Measurements from ENCODE around the gene TYRP1.

DNA sequence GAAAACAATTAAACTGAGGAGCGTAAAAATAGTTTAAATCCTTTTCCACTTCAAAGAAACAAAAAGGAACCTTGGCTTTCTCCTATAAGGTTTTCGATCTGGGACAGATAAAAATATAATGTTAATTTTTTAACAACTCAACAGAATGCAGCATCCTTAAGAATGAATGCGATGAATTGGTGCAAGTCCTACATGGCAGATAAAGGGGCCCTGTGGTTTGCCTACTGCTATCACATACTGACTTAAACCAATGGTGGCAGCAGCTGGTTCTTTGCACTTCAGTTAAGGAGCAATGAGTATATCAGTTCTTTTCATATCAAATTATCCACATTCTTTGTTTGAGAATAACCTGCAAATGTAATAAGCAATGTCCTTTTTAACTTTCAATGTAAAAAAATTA is 12.4 kb upstream of the TYRP1 start:
- TF ChIP-seq, protein P1, sequence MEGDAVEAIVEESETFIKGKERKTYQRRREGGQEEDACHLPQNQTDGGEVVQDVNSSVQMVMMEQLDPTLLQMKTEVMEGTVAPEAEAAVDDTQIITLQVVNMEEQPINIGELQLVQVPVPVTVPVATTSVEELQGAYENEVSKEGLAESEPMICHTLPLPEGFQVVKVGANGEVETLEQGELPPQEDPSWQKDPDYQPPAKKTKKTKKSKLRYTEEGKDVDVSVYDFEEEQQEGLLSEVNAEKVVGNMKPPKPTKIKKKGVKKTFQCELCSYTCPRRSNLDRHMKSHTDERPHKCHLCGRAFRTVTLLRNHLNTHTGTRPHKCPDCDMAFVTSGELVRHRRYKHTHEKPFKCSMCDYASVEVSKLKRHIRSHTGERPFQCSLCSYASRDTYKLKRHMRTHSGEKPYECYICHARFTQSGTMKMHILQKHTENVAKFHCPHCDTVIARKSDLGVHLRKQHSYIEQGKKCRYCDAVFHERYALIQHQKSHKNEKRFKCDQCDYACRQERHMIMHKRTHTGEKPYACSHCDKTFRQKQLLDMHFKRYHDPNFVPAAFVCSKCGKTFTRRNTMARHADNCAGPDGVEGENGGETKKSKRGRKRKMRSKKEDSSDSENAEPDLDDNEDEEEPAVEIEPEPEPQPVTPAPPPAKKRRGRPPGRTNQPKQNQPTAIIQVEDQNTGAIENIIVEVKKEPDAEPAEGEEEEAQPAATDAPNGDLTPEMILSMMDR (IDR thresholded peaks at IDR 0.05; ENCODE audit: insufficient read depth, low read length, poor library complexity, severe bottlenecking) = no peak
- no peak for TF ChIP-seq EZH2phosphoT487 (conservative IDR thresholded peaks at IDR 0.05; ENCODE audit: low read length)

Measured in SU-DHL-6 (cell line).